H1 (cell line): Measurements from ENCODE around the gene TMPRSS9. TPM values are rescaled to one million over a fixed set of nuclear protein-coding genes. Genes with fewer than 3 reads are reported as not detected.

Experiments
- CTCF ChIA-PET: fragments of 300-600 bp; sonication (Branson Sonifier 250); formaldehyde crosslinking; loops from one replicate; lab custom pipeline; 2021; ENCODE audit not compliant: partially characterized antibody; lab: Charles Lee
- POLR2A ChIA-PET: fragments of 300-600 bp; sonication (Branson Sonifier 250); formaldehyde crosslinking; loops from one replicate; lab custom pipeline; 2021; ENCODE audit warnings: inconsistent platforms; ENCODE audit not compliant: partially characterized antibody; lab: Charles Lee
- DNase-seq, 2 experiments: peaks; one replicate each; pipeline versions ENCODE4 v3.0.0 to v3.0.0-alpha.2; 2010 to 2022; ENCODE audit warnings: low spot score in 2 of 2, low read depth in 1 of 2, mixed read lengths in 1 of 2
- FAIRE-seq: peaks from 2 replicates; lab custom pipeline; 2011; peaks lifted over from hg19 to GRCh38; lab: Jason Lieb, UNC
- H2AFZ ChIP-seq: 2 replicates; pipeline ENCODE4 v1.8.1; 2012; ENCODE audit warnings: low read length, inconsistent platforms
- H2AK5ac ChIP-seq: 2 replicates; pipeline ENCODE4 v1.6.1; 2013; ENCODE audit warnings: low read depth, low read length
- H2BK120ac ChIP-seq: replicated peaks from 2 replicates; pipeline ENCODE3; 2013; ENCODE audit warnings: low read depth, low read length, inconsistent platforms
- H2BK12ac ChIP-seq: 2 replicates; pipeline ENCODE4 v1.6.1; 2013; ENCODE audit warnings: low read depth, low read length
- H2BK15ac ChIP-seq: 2 replicates; pipeline ENCODE4 v1.6.1; 2013; ENCODE audit warnings: low read length
- H2BK20ac ChIP-seq: 2 replicates; pipeline ENCODE4 v1.6.1; 2013; ENCODE audit warnings: low read length
- H2BK5ac ChIP-seq: 2 replicates; pipeline ENCODE4 v1.6.1; 2013; ENCODE audit warnings: low read depth, low read length
- H3K14ac ChIP-seq: 2 replicates; pipeline ENCODE4 v1.6.1; 2013; ENCODE audit warnings: inconsistent platforms; ENCODE audit not compliant: insufficient read length
- H3K18ac ChIP-seq: 2 replicates; pipeline ENCODE4 v1.6.1; 2013; ENCODE audit warnings: low read length; ENCODE audit errors: extremely low read depth
- H3K23ac ChIP-seq: 2 replicates; pipeline ENCODE4 v1.6.1; 2013; ENCODE audit warnings: inconsistent platforms; ENCODE audit not compliant: insufficient read length
- H3K23me2 ChIP-seq: 2 replicates; pipeline ENCODE4 v1.6.1; 2013; ENCODE audit warnings: low read depth, low read length
- H3K27ac ChIP-seq: 2 replicates; pipeline ENCODE4 v1.6.1; 2011; ENCODE audit warnings: low read depth, low read length, inconsistent platforms
- H3K27me3 ChIP-seq, 4 experiments: replicated peaks in 1 of 4; 1 replicate in 1 of 4; 2 replicates in 3 of 4; pipeline versions ENCODE4 v1.6.1 to v1.8.1; 2011 to 2013; ENCODE audit warnings: low read length in 3 of 4, mild to moderate bottlenecking in 3 of 4, inconsistent platforms in 2 of 4, mixed read lengths in 2 of 4, moderate library complexity in 1 of 4; ENCODE audit not compliant: control insufficient read depth in 3 of 4, insufficient read depth in 3 of 4; ENCODE audit errors: extremely low read depth in 1 of 4
- H3K36me3 ChIP-seq, 4 experiments: 2 replicates each; pipeline versions ENCODE4 v1.6.1 to v1.8.1; 2011 to 2013; ENCODE audit warnings: mild to moderate bottlenecking in 4 of 4, low read length in 3 of 4, moderate library complexity in 2 of 4, control low read depth in 1 of 4, inconsistent platforms in 1 of 4; ENCODE audit not compliant: insufficient read depth in 4 of 4, control insufficient read depth in 2 of 4
- H3K4ac ChIP-seq: replicated peaks from 2 replicates; pipeline ENCODE3; 2013; ENCODE audit warnings: low read length, low read depth, mixed read lengths, inconsistent platforms; ENCODE audit not compliant: insufficient read length
- H3K4me1 ChIP-seq, 4 experiments: replicated peaks in 1 of 4; 1 replicate in 1 of 4; 2 replicates in 3 of 4; pipeline versions ENCODE4 v1.6.1 to v1.8.1; 2011 to 2013; ENCODE audit warnings: low read length in 3 of 4, inconsistent platforms in 2 of 4, mixed read lengths in 1 of 4; ENCODE audit not compliant: insufficient read depth in 4 of 4, control insufficient read depth in 3 of 4
- H3K4me2 ChIP-seq, 2 experiments: 2 replicates each; pipeline versions ENCODE4 v1.6.1 to v1.8.1; 2011 to 2013; ENCODE audit warnings: low read depth in 2 of 2, low read length in 2 of 2, control low read depth in 1 of 2, inconsistent platforms in 1 of 2, mild to moderate bottlenecking in 1 of 2; ENCODE audit not compliant: insufficient read depth in 1 of 2
- H3K4me3 ChIP-seq, 4 experiments: fragments of 200-600, 300-600 bp in 1 of 4; sonication (generic), shearing (Covaris generic), sonication (Bioruptor Twin) in 1 of 4; 2 replicates each; pipeline versions ENCODE4 v1.5.1 to v1.8.1; 2011 to 2016; ENCODE audit warnings: low read length in 4 of 4, low read depth in 3 of 4, control low read depth in 2 of 4, inconsistent platforms in 2 of 4, mild to moderate bottlenecking in 2 of 4, mixed read lengths in 1 of 4, moderate library complexity in 1 of 4; ENCODE audit not compliant: insufficient read depth in 2 of 4; ENCODE audit errors: extremely low read depth in 1 of 4
- H3K56ac ChIP-seq: replicated peaks from 2 replicates; pipeline ENCODE3; 2013; ENCODE audit warnings: low read depth, mild to moderate bottlenecking, mixed read lengths, low read length, inconsistent platforms; ENCODE audit not compliant: insufficient read length
- H3K79me1 ChIP-seq: 2 replicates; pipeline ENCODE4 v1.6.1; 2013; ENCODE audit warnings: low read depth, low read length, control low read depth
- H3K79me2 ChIP-seq, 2 experiments: 2 replicates each; pipeline versions ENCODE4 v1.6.1 to v1.8.1; 2012 to 2013; ENCODE audit warnings: low read length in 2 of 2, mild to moderate bottlenecking in 2 of 2, inconsistent platforms in 1 of 2; ENCODE audit not compliant: insufficient read depth in 2 of 2, control insufficient read depth in 1 of 2
- H3K9ac ChIP-seq, 4 experiments: replicated peaks in 1 of 4; 1 replicate in 1 of 4; 2 replicates in 3 of 4; pipeline versions ENCODE4 v1.6.1 to v1.8.1; 2011 to 2013; ENCODE audit warnings: low read depth in 3 of 4, low read length in 3 of 4, control low read depth in 2 of 4, mild to moderate bottlenecking in 2 of 4, moderate library complexity in 2 of 4, inconsistent platforms in 1 of 4; ENCODE audit errors: extremely low read depth in 1 of 4
- H3K9me3 ChIP-seq, 2 experiments: 2 replicates each; pipeline versions ENCODE4 v1.6.1 to v1.8.1; 2012 to 2013; ENCODE audit warnings: mild to moderate bottlenecking in 2 of 2, moderate library complexity in 2 of 2, control low read depth in 1 of 2, inconsistent platforms in 1 of 2, low read depth in 1 of 2, low read length in 1 of 2, mixed read lengths in 1 of 2; ENCODE audit not compliant: insufficient read depth in 2 of 2
- H4K20me1 ChIP-seq, 2 experiments: replicated peaks in 1 of 2; 2 replicates each; pipeline versions ENCODE3 to v1.8.1; 2011 to 2013; ENCODE audit warnings: inconsistent platforms in 2 of 2, low read length in 2 of 2, mild to moderate bottlenecking in 1 of 2; ENCODE audit not compliant: insufficient read depth in 2 of 2, control insufficient read depth in 1 of 2
- H4K5ac ChIP-seq: 2 replicates; pipeline ENCODE4 v1.6.1; 2013; ENCODE audit warnings: low read length, low read depth, mixed read lengths, inconsistent platforms; ENCODE audit not compliant: insufficient read length
- H4K8ac ChIP-seq: 2 replicates; pipeline ENCODE4 v1.8.0; 2013; ENCODE audit warnings: mild to moderate bottlenecking, moderate library complexity, low read length, inconsistent platforms; ENCODE audit not compliant: insufficient read depth; ENCODE audit errors: extremely low read depth
- H4K91ac ChIP-seq: replicated peaks from 2 replicates; pipeline ENCODE3; 2013; ENCODE audit warnings: low read length, mixed read lengths, inconsistent platforms; ENCODE audit not compliant: insufficient read length
- EZH2 ChIP-seq: fragments of 200-600 bp; sonication (generic); IDR thresholded peaks from 2 replicates; pipeline ENCODE4 v1.7.1; 2012; ENCODE audit warnings: low read depth, mild to moderate bottlenecking, moderate library complexity, low read length, inconsistent platforms; ENCODE audit not compliant: severe bottlenecking
- HDAC2 ChIP-seq, 2 experiments: fragments of 300-600 bp in 1 of 2; sonication (generic) in 1 of 2; IDR thresholded peaks; 2 replicates each; pipeline ENCODE4 v1.6.1; 2011 to 2012; ENCODE audit warnings: low read depth in 2 of 2, low read length in 2 of 2, mild to moderate bottlenecking in 2 of 2, moderate library complexity in 2 of 2, borderline replicate concordance in 1 of 2, inconsistent platforms in 1 of 2
- NRF1 ChIP-seq: IDR thresholded peaks from 2 replicates; pipeline ENCODE4 v1.6.1; 2011; ENCODE audit warnings: mild to moderate bottlenecking, low read depth, low read length, improper control_type of control experiment
- TCF12 ChIP-seq: IDR thresholded peaks from 2 replicates; pipeline ENCODE4 v1.6.1; 2011; ENCODE audit warnings: low read depth, mild to moderate bottlenecking, low read length
- whole genome bisulfite sequencing, 2 experiments: shearing (Covaris generic) in 1 of 2; methylation state at CpG; one replicate each; pipeline versions ENCODE4 v1.1.6 to v1.1.7; 2013 to 2015; ENCODE audit warnings: low lambda C conversion rate in 2 of 2, mixed read lengths in 2 of 2, inconsistent platforms in 1 of 2, low coverage in 1 of 2, missing lambda C conversion rate in 1 of 2; ENCODE audit not compliant: insufficient replicate concordance in 2 of 2, insufficient coverage in 1 of 2, insufficient read length in 1 of 2; ENCODE audit errors: extremely low coverage in 1 of 2, missing lambda C conversion rate in 1 of 2; 5-methylcytosine and 5-hydroxymethylcytosine counted together
- polyA plus RNA-seq, 7 experiments: library from polyadenylated mRNA; depleted of rRNA in 3 of 7; stranded (reverse) in 5 of 7; unstranded in 2 of 7; fragments of >200 nt in 5 of 7; fragments of 200-250 nt in 2 of 7; gene quantifications; 1 replicate in 5 of 7; 2 replicates in 1 of 7; 4 replicates in 1 of 7; pipeline versions ENCODE4 v1.2.1 to v1.2.3, GENCODE V29; 2011 to 2013; ENCODE audit warnings: missing spikeins in 2 of 7, mixed read lengths in 2 of 7
- total RNA-seq: library from RNA; stranded (reverse); fragmentation: NEBNext Ultra II Directional; extraction: Animal tissue kit (Norgen Biotek cat#: 25700); gene quantifications from 2 replicates; pipeline ENCODE4 v1.2.1, GENCODE V29; 2021

The TMPRSS9 gene
- total and polyA plus RNA-seq, 2 of the 8 experiments (the other 6 are each of a cell fraction or from before 2014, with no cell fraction given) = 0.15 to 0.19 TPM

GRCh38 chr19:2311093-2311492 is 49.0 kb upstream of the TMPRSS9 start:
- H3K36me3 ChIP-seq = no peaks in the 10 kb centered on the region
- no peak overlapping the region for H4K5ac ChIP-seq
- H4K8ac ChIP-seq = no peak overlapping the region
- H2BK15ac ChIP-seq = no peak overlapping the region
- no peak for DNase-seq
- POLR2A ChIA-PET = interaction anchor here (1.0 to 4.4 kb wide), 4 partner anchors 9 to 41 kb away, joined by 3 to 16 read pairs (median 3); no protein-coding TSS in a partner anchor
- H3K14ac ChIP-seq = no peak overlapping the region
- no peak overlapping the region for H3K56ac ChIP-seq
- no peak overlapping the region for H3K4ac ChIP-seq
- CTCF ChIA-PET = interaction anchor here (0.6 to 9.8 kb wide), 6 partner anchors 9 to 694 kb away, joined by 3 to 106 read pairs (median 4); no protein-coding TSS in a partner anchor
- H3K27ac ChIP-seq = no peak overlapping the region
- H3K18ac ChIP-seq = no peak overlapping the region
- no peak overlapping the region for H2AFZ ChIP-seq
- H2BK20ac ChIP-seq = no peak overlapping the region
- TF ChIP-seq NRF1 (no peak), HDAC2 (IDR thresholded peaks at IDR 0.05; ENCODE audit: borderline replicate concordance in 1 of 2, low read depth in 2 of 2, low read length in 2 of 2) (no peak), EZH2 (no peak), TCF12 (no peak)
- peaks cover 0 to 13% (median 1%) of the 10 kb centered on the region in 4 experiments; a peak in 4 of 7 replicates for H3K4me1 ChIP-seq
- no peaks in the 10 kb centered on the region for H3K9me3 ChIP-seq
- WGBS, 2 experiments = 92% methylated on average over 4 of the region's 4 CpGs; no CpG with 5 or more reads in 1 of the 2 experiments
- no peaks in the 10 kb centered on the region for H3K79me1 ChIP-seq
- no peak overlapping the region for H2BK12ac ChIP-seq
- no peaks in the 10 kb centered on the region for H3K79me2 ChIP-seq
- no peak overlapping the region for H2BK5ac ChIP-seq
- no peak overlapping the region for H3K4me2 ChIP-seq
- no peak overlapping the region for H3K9ac ChIP-seq
- H3K4me3 ChIP-seq = no peak overlapping the region
- H3K23me2 ChIP-seq = peaks cover 2% of the 10 kb centered on the region; the same call in 1 of the 2 replicates
- no peak overlapping the region for H2BK120ac ChIP-seq
- H3K27me3 ChIP-seq = peaks cover 7 to 30% (median 23%) of the 10 kb centered on the region in 4 experiments
- H2AK5ac ChIP-seq = no peak overlapping the region
- H4K20me1 ChIP-seq = peaks cover 0 to 3% of the 10 kb centered on the region in 2 experiments
- H4K91ac ChIP-seq = no peak overlapping the region
- H3K23ac ChIP-seq = no peak overlapping the region
- no peak for FAIRE-seq
